Measurements from ENCODE around the gene SMPD3.

DNA sequence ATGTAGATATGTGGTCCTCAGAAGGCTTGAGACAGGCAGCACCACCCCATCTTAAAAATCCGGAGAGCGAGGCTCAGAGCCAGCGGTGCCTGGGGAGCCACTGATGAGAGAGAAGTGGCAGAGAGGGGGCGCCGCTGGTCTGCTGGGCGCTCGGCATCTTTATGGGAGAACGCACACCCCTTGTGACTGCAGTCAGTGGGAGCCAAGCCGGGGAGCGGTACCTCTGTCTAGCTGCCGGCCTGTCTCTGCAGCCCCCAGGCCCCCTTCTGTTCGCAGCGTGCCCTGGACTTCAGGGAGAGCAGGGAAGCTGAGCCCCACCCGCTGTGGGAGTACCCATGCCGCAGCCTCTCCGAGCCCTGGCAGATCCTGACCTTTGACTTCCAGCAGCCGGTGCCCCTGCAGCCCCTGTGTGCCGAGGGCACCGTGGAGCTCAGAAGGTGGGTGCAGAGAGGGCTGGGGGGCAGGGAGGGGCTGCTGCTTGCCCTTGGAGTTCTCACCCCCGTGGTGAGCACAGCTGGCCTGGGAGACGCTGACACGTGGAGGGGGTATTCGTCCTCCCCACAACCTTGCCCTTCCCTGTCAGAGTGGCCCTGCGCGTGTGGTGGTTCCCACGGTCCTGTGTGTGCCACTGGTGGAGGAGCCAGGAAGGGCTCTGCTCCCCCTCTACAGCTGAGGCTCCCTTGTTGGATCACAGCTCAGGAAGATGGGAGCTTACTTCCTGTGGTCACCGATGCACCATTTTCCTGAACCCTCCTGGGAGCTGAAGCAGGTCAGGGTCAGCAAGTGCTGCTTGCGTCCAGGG lies 92.7 kb downstream of the SMPD3 start:
- TF ChIP-seq, protein P1, sequence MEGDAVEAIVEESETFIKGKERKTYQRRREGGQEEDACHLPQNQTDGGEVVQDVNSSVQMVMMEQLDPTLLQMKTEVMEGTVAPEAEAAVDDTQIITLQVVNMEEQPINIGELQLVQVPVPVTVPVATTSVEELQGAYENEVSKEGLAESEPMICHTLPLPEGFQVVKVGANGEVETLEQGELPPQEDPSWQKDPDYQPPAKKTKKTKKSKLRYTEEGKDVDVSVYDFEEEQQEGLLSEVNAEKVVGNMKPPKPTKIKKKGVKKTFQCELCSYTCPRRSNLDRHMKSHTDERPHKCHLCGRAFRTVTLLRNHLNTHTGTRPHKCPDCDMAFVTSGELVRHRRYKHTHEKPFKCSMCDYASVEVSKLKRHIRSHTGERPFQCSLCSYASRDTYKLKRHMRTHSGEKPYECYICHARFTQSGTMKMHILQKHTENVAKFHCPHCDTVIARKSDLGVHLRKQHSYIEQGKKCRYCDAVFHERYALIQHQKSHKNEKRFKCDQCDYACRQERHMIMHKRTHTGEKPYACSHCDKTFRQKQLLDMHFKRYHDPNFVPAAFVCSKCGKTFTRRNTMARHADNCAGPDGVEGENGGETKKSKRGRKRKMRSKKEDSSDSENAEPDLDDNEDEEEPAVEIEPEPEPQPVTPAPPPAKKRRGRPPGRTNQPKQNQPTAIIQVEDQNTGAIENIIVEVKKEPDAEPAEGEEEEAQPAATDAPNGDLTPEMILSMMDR (IDR thresholded peaks at IDR 0.05), result no peak
- TF ChIP-seq POLR2A (IDR thresholded peaks at IDR 0.05), result no peak
- TF ChIP-seq EP300 (IDR thresholded peaks at IDR 0.05), result no peak
